GM21515 (cell line): Measurements from ENCODE around the gene ARHGEF40.

Source experiments
- ATAC-seq: cut with Tn5 transposase; IDR thresholded peaks from one replicate; pipeline ENCODE4 v1.9.1; 2021; ENCODE audit not compliant: unreplicated experiment

ARHGEF40 gene

GRCh38 chr14:21070083-21070609, at the start of gene ARHGEF40:
Gene ARHGEF40 (plus strand): TSS chr14:21070304. CDS start chr14:21070397, 93 bp downstream.
- no peak for ATAC-seq

DNA sequence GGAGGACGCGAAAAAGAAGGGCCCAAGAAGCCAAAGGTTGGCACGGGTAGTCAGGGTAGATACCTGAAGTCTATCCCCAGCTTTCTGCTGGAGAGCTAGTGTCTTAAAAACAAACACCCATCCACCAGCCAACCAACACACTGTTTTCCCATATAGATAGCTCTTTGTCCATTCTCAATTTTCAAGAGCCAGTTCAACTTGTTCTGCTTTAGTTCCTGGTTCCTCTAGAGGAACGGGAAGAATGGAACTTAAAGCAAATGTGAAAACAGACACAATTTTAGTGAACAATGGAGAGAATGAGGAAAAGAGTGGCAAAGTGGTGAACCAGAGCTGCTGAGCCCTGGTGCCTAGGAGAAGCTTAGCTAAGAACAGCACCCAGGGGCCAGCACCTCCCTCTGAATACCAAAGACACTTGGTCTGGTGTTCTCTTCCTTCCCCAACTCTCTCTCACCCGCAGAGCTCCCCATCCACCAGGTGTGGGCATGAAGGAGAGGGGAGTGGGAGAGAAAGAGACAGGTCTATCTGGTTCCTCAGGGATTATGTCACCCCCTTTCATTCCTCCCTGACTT, 49.0 kb upstream of the ARHGEF40 start:
- ATAC-seq, result no peak

GRCh38 chr14:21022686-21023085, 47.4 kb upstream of the ARHGEF40 start:
- no peak for ATAC-seq

GRCh38 chr14:21023174-21023573, 46.9 kb upstream of the ARHGEF40 start:
- no peak for ATAC-seq

- ATAC-seq, result no peak
Observed at GRCh38 chr14:21023817-21024584, 46.1 kb upstream of the ARHGEF40 start.

- ATAC-seq, result no peak
Observed at GRCh38 chr14:21024585-21025370, 45.3 kb upstream of the ARHGEF40 start, which contains the start of gene NDRG2. Gene NDRG2 (minus strand): TSS chr14:21025061. CDS start chr14:21023315, 1,746 bp downstream.

DNA sequence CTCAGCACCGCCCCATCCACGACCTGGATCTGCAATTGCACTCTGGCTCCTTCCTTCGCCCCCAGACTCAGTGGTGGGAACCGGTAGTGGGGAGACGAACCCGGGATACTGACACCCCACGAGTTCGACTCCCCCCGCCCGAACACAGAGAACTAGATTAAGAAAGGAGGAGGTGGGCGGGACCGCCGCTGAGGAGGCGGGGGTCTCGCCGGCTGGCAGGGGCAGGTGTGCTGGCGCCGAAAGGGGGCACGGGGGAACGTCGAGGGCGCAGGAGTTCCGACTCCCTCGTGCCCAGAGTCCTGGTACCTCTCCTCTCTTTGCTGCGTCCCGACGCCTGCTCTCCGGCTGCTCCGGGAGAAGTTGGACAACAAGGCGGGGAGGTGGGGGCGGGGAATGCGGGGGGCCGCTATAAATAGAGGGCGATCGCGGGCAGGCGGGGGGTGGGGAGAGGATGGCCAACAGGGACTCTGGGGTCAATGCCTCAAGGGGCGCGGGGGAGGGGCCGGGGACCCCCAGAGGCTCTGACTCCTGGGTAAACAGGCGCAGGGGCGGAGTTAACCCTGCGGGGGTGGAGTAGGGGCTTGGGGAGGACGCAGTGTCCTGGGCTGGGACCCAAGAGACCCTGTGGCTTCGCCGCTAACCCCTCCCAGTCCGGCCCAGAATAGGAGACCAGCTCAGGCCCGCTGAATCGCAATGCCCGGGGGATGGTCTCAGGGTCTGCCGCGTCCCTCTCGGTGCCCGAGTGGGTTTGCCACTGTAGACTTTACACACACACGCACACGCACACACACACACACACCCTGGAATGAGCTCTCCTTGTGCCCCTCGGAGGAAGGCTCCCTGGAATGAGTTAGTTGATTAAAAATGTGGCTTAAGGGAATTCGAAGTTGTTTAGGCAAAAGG, 44.5 kb upstream of the ARHGEF40 start:
- no peak for ATAC-seq

DNA sequence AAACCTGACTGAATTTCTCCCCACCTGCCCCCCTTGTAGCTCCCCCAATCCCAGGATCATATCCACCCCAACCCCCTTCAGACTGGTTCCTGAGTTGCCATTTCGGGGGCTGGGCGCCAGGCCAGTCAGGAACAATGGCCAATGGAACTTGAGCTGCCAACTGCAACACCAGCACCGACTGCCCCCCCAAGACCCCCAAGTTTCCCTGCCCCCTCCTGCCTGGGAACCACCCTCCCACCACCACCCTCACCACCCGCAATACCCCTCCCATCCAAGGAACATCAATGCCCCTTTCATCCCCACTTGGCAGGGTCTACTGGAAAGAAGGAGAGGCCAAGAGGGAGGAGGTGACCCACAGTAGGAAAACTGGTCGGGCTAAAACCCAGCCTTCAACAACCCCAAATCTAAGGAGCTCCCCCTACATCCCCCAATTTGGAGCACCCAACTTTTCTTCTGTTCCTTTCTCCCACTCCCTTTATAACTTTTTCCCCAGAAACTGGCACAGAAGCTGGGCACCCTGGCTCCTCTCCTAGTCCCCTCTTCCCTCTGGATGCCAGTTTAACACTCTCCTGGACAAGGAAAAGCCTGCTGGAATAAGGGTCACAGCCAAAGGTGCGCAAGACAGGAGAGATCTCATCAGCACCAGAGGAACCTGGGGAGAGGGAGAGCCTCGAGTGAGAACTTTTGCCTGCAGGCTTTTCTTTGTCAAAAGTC, 43.7 kb upstream of the ARHGEF40 start:
- no peak for ATAC-seq

- no peak for ATAC-seq
Observed at GRCh38 chr14:21026988-21027315, 43.2 kb upstream of the ARHGEF40 start.

DNA sequence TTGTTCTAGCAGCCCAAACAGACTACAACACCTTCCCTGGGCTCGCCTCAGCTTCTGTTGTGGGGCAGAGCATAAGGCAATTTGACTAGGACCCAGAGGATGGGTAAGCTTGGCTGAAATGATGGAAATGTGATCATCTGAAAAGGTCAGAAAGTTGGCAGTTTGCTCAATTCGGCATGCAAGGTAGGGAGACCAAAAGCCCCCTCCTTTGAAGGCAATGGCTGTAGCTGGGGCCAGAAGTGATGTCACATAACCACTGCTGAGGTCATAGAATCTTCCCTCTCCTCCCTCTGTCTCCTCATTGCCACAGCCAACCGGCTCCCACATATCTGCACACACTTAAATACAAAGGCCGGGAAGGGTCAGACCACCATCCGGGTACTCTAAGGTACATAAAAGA, 40.2 kb upstream of the ARHGEF40 start, which contains the start of gene TPPP2:
Gene TPPP2, plus strand, starts transcription at position 301 of the 400 bp plus-strand sequence. CDS start 365 bp downstream, outside the sequence.
- ATAC-seq, result no peak

GRCh38 chr14:21030531-21030930, 39.6 kb upstream of the ARHGEF40 start:
- ATAC-seq, result no peak

- ATAC-seq, result no peak
Observed at GRCh38 chr14:21032326-21033132, 37.6 kb upstream of the ARHGEF40 start.

- no peak for ATAC-seq
Observed at GRCh38 chr14:21033133-21033698, 36.9 kb upstream of the ARHGEF40 start.

DNA sequence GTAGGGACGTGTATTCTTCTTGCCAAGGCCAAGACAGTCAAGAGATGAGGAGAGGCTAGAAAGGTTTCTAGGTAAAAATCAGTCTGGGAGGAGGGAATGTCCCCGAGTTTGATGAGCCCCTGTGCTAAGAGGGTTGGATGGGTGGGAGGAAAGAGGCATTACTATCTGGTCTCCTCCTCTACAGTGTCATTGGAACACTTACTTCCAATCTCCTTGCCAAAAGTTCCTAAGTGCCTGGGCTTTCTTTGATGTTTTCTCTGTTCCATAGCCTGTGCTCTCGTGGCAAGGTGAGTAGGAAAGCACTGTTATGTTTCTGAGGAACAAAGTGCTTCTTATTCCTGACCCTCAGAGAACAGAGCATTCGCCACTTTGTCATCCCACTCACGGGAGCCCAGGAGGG, 35.4 kb upstream of the ARHGEF40 start, which contains the start of gene RNASE13:
Gene RNASE13, minus strand, starts transcription at position 101 of the 400 bp plus-strand sequence. CDS start 519 bp downstream, outside the sequence.
- ATAC-seq, result no peak

- ATAC-seq, result no peak
Observed at GRCh38 chr14:21036751-21037150, 33.4 kb upstream of the ARHGEF40 start.

DNA sequence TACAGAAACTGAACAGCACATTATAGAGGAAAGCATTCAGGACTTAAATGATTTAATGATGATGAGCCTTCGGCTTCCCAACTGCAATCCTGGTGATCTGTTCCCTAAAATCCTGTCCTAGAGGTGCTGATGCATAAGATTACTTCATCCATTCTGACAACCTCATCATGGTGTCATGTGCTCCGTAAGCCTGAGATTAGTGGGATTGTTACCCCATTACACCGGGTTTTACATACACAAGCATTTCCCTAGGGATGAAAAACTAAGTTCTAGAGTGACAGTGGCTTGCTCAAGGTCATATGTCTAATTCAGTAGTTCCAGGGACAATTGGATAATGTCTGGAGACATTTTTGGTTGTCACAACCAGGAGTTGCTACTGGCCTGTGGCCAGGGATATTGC, 32.9 kb upstream of the ARHGEF40 start:
- no peak for ATAC-seq

DNA sequence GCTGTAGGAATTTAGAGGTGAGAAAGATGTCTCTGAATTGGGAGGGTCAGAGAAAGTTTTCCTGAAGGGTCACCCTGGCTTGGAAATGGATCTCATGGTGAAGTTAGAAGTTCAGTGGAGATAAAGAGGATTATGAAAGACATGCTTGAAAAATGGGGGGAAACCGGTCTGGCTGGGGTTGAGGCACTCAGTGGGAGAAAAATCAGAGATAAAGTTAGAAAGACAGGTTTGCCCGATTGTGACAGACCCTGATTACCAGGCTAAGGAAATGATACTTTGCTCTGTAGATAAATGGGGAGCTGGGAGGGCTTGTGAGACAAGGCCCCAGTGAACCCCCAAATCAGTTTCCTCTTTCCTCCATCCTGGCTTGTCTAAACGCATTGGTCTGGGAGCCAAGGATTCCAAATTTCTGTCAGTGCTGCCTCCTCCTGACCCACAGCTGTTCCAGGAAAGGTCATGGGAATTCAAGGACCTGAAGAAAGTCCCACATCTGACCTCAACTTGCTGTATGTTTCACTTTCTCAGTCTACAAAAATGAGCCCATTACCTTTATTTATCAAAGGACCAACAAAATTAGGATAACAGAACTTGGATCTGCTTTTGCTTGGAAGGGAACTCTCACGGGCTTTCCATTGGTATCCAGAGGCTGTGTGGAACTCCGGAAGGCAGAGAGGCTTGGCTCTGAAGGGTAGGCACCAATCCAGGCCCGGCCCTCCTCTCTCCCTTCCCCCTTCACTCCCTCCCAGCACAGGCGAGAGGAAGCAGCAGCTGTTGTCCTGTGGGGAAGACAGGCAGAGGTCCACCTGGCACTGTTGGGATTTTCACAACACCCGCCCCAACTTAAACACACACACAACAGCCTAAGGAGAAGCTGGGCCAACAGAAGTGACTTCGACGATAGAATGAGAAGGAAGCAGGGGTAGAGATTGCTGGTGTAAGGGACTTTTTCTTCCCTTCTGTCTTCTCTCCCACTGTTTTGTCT, 31.4 kb upstream of the ARHGEF40 start:
- no peak for ATAC-seq
